NCI-H510A treated with DMSO at 0.1 percent for 48 hours (cell line): ENCODE measurements around the gene PHAF1.

Experiments used
- DNase-seq: peaks from one replicate; lab custom pipeline; 2025; lab: John Stamatoyannopoulos, UW

PHAF1 gene

DNA sequence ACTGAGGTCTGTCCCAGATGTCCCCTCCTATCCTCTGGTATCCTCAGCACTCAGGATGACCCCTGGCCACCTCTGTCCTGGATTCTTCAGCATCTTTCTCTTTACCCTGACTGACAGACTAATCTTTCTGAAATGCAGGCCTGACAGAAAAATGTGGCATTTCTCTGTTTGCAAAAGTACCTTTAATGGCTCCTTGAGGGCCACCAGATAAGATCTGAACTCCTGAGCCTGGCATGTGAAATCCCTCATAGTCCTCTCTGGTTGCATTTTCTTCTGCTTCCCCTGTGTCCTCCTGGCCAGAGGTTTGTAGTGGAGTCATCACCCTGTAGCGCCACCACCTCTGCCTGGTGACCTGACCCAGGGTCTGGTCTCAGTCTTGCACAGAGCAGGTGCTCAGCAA lies 87.1 kb downstream of the PHAF1 start:
- DNase-seq, result no peak

DNA sequence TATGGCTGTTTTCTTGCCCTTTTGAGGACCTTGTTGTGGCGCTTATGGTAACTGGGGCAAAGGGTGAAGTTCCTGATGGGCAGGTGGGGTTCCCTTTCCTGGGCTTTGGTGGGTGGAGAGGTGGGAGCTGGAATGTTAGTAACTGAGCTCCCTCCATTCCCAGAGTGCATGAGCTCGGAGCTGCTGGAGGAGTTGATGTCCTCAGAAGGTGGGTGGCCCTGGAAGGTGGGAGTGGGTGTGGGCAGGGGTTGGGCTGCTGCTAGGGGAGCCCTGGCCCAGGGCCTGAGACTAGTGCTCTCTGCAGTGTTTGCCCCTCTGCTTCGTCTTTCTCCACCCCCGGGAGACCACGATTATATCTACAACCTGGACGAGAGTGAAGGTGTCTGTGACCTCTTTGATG lies 88.0 kb downstream of the PHAF1 start:
- no peak for DNase-seq
